NCI-H187 treated with DMSO at 0.1 percent for 48 hours (cell line): ENCODE data around the gene TSPAN3.

Experiments
- DNase-seq: peaks from one replicate; lab custom pipeline; 2025; lab: John Stamatoyannopoulos, UW

Gene TSPAN3

GRCh38 chr15:77070495-77071304 is at the start of gene TSPAN3:
Gene TSPAN3, minus strand, starts transcription at chr15:77071109. Its CDS starts 155 bp downstream, at chr15:77070954.
- peak; percentile 36 for DNase-seq

GRCh38 chr15:77120576-77120975 is 49.7 kb upstream of the TSPAN3 start:
- DNase-seq, result no peak

GRCh38 chr15:77119446-77119845 is 48.5 kb upstream of the TSPAN3 start:
- DNase-seq, result no peak

GRCh38 chr15:77118882-77119321 is 48.0 kb upstream of the TSPAN3 start:
- no peak for DNase-seq

GRCh38 chr15:77115179-77115578 is 44.3 kb upstream of the TSPAN3 start:
- no peak for DNase-seq

- DNase-seq, result no peak
Observed at GRCh38 chr15:77112838-77113504, 42.1 kb upstream of the TSPAN3 start.

- no peak for DNase-seq
Observed at GRCh38 chr15:77111789-77112188, 40.9 kb upstream of the TSPAN3 start.

- no peak for DNase-seq
Observed at GRCh38 chr15:77107531-77108355, 36.8 kb upstream of the TSPAN3 start.

GRCh38 chr15:77107068-77107467 is 36.2 kb upstream of the TSPAN3 start:
- DNase-seq, result no peak

GRCh38 chr15:77104155-77104554 is 33.2 kb upstream of the TSPAN3 start:
- DNase-seq, result no peak

- no peak for DNase-seq
Observed at GRCh38 chr15:77099741-77100463, 29.0 kb upstream of the TSPAN3 start.

GRCh38 chr15:77098572-77098971 is 27.7 kb upstream of the TSPAN3 start:
- DNase-seq, result no peak

- no peak for DNase-seq
Observed at GRCh38 chr15:77097921-77098320, 27.0 kb upstream of the TSPAN3 start.

GRCh38 chr15:77097248-77097721 is 26.4 kb upstream of the TSPAN3 start:
- DNase-seq, result no peak

- DNase-seq, result no peak
Observed at GRCh38 chr15:77096541-77096940, 25.6 kb upstream of the TSPAN3 start.

- no peak for DNase-seq
Observed at GRCh38 chr15:77096138-77096537, 25.2 kb upstream of the TSPAN3 start.

- DNase-seq, result no peak
Observed at GRCh38 chr15:77094397-77095030, 23.6 kb upstream of the TSPAN3 start.

- DNase-seq, result no peak
Observed at GRCh38 chr15:77093436-77093835, 22.5 kb upstream of the TSPAN3 start.

- no peak for DNase-seq
Observed at GRCh38 chr15:77091097-77091496, 20.2 kb upstream of the TSPAN3 start.

GRCh38 chr15:77087213-77087612 is 16.3 kb upstream of the TSPAN3 start:
- no peak for DNase-seq

- DNase-seq, result no peak
Observed at GRCh38 chr15:77085297-77085696, 14.4 kb upstream of the TSPAN3 start.
